Colonic mucosa (tissue), 4 donors: ENCODE measurements around the gene TAS2R13. TPM values are rescaled to one million over a fixed set of nuclear protein-coding genes. Genes with fewer than 3 reads are reported as not detected.

Experiments
- DNase-seq: peaks from one replicate; pipeline ENCODE4 v3.0.0-alpha.2; 2020
- H3K27ac ChIP-seq: fragments of 200-600 bp; one replicate; pipeline ENCODE4 v1.8.0; 2021
- H3K27me3 ChIP-seq: fragments of 200-600 bp; one replicate; pipeline ENCODE4 v1.8.0; 2021
- H3K36me3 ChIP-seq: fragments of 200-600 bp; one replicate; pipeline ENCODE4 v1.8.0; 2021
- H3K4me1 ChIP-seq: fragments of 200-600 bp; one replicate; pipeline ENCODE4 v1.8.0; 2021; ENCODE audit warnings: mild to moderate bottlenecking
- H3K4me3 ChIP-seq: fragments of 200-600 bp; one replicate; pipeline ENCODE4 v1.8.0; 2021
- H3K9ac ChIP-seq, 2 donors: one replicate each; pipeline ENCODE4 v1.7.0; 2013; ENCODE audit warnings: control low read depth in 2 of 2, low read depth in 2 of 2, low read length in 2 of 2
- H3K9me3 ChIP-seq: fragments of 200-600 bp; one replicate; pipeline ENCODE4 v1.8.0; 2021
- CTCF ChIP-seq: fragments of 200-600 bp; IDR thresholded peaks from one replicate; pipeline ENCODE4 v1.8.0; 2022; ENCODE audit warnings: antibody characterized with exemption, mild to moderate bottlenecking
- intact Hi-C: fragments of 100-400 bp; cut with DNase I; formaldehyde crosslinking; loops from one replicate; pipeline ENCODE4 v1.14.1; 2022
- total RNA-seq, 2 donors: library from RNA; stranded (reverse); fragmentation: NEBNext Ultra II Directional in 1 of 2; extraction: Animal tissue kit (Norgen Biotek cat#: 25700) in 1 of 2; gene quantifications; one replicate each; pipeline ENCODE4 v1.2.1, GENCODE V29; 2021
- donor health status: healthy.
- donor health status: DM: no; HTN: no; CAD: no.
- donor health status: DM: no; HTN: no; CAD: no.

Gene TAS2R13, protein sequence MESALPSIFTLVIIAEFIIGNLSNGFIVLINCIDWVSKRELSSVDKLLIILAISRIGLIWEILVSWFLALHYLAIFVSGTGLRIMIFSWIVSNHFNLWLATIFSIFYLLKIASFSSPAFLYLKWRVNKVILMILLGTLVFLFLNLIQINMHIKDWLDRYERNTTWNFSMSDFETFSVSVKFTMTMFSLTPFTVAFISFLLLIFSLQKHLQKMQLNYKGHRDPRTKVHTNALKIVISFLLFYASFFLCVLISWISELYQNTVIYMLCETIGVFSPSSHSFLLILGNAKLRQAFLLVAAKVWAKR
- total RNA-seq: 1 to 10 TPM in 1 of 2 donors, under 1 TPM in 1; 0.91 to 1.0 TPM

DNA sequence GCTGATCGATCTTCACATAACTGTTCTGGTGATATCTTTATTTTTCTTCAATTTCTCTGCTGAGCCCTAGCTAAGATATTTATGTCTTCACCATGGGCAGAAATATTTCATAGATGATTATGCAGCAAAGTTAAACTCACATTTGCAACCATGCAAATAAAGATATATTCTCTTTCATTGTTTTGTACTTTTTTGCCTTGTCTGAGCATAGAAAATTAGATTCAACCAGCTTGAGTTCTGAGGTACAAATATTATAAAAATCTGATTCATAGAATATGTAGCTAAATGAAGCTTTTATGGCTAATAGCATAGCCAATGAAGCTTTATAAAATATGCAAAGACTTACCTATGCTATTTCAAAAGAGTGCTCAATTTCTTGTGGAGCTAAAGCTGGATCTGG lies at the start of gene TAS2R13:
Gene TAS2R13, minus strand, starts transcription at position 101 of the 400 bp plus-strand sequence. CDS start 264 bp downstream, outside the sequence.
- Histone ChIP-seq H3K36me3 (no peaks in the 10 kb centered on the region), H3K9me3 (no peaks in the 10 kb centered on the region), H3K27me3 (no peaks in the 10 kb centered on the region), H3K9ac (no peak within 1 kb of the TSS), H3K27ac (no peak within 1 kb of the TSS), H3K4me1 (no peaks in the 10 kb centered on the region), H3K4me3 (no peak within 1 kb of the TSS)
- intact Hi-C loops: no loop called here
- DNase-seq: no peak
- no peak for TF ChIP-seq CTCF

- Histone ChIP-seq H3K4me3 (no peak overlapping the region), H3K27ac (no peak overlapping the region), H3K9me3 (no peaks in the 10 kb centered on the region), H3K4me1 (no peaks in the 10 kb centered on the region), H3K9ac (no peak overlapping the region), H3K36me3 (no peaks in the 10 kb centered on the region), H3K27me3 (no peaks in the 10 kb centered on the region)
- TF ChIP-seq CTCF: no peak
- intact Hi-C loops: no loop called here
- no peak for DNase-seq
Observed at GRCh38 chr12:10957741-10958140, 48.4 kb upstream of the TAS2R13 start.

GRCh38 chr12:10956085-10956484 lies 46.7 kb upstream of the TAS2R13 start:
- intact Hi-C loops: no loop called here
- Histone ChIP-seq H3K36me3 (no peaks in the 10 kb centered on the region), H3K9ac (no peak overlapping the region), H3K4me3 (no peak overlapping the region), H3K27ac (no peak overlapping the region), H3K27me3 (no peaks in the 10 kb centered on the region), H3K9me3 (no peaks in the 10 kb centered on the region), H3K4me1 (no peaks in the 10 kb centered on the region)
- no peak for DNase-seq
- no peak for TF ChIP-seq CTCF

DNA sequence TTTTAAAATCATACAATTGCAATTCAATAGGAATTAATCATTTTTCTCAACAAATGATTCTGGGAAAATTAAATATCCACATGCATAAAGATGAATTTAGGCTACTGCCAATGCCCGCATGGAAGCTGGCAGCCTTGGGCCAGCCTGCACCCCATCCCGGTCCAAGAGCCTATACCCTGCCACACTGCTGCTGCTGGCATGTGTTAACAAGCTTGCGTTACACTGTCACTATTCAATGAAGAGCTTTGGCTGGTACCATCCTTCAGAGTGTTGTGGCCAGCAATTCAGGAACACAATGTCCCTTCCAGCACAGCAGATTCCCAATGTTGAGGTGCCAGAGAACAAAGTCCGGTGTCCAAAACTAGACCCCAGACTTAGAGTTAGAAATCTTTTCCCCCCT lies 43.3 kb upstream of the TAS2R13 start:
- no peak for TF ChIP-seq CTCF

DNA sequence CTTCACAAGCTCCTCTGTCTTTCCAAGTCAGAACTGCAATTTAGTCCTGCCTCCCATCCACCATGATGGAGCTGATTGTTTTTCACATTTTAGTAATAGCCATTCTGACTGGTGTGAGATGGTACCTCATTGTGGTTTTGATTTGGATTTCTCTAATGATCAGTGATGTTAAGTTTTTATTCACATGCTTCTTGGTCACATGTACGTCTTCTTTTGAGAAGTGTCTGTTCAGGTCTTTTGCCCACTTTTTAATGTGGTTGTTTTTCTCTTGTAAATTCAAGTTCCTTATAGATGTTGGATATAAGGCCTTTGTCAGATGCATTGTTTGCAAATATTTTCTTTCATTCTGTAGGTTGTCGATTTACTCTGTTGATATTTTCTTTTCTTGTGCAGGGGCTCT lies 33.8 kb upstream of the TAS2R13 start:
- no peak for TF ChIP-seq CTCF
- Histone ChIP-seq H3K4me3 (no peak overlapping the region), H3K36me3 (no peaks in the 10 kb centered on the region), H3K4me1 (no peaks in the 10 kb centered on the region), H3K27me3 (no peaks in the 10 kb centered on the region), H3K9me3 (no peaks in the 10 kb centered on the region), H3K9ac (no peak overlapping the region), H3K27ac (no peak overlapping the region)
- DNase-seq: no peak
- intact Hi-C loops: no loop called here

More for the DNA sequence above, 43.3 kb upstream of the TAS2R13 start:
- intact Hi-C loops: no loop called here
- Histone ChIP-seq H3K9me3 (no peaks in the 10 kb centered on the region), H3K4me1 (no peaks in the 10 kb centered on the region), H3K36me3 (no peaks in the 10 kb centered on the region), H3K27me3 (no peaks in the 10 kb centered on the region), H3K9ac (no peak overlapping the region), H3K4me3 (no peak overlapping the region), H3K27ac (no peak overlapping the region)
- DNase-seq: no peak
